HepG2 (cell line): ENCODE measurements around the gene CIITA. TPM values are rescaled to one million over a fixed set of nuclear protein-coding genes. Genes with fewer than 3 reads are reported as not detected.

Source experiments
- CBX5 ChIP-seq: sonication (generic); formaldehyde crosslinking; IDR thresholded peaks from 2 replicates; pipeline ENCODE4 v1.4.0; 2020; ENCODE audit warnings: missing genetic modification reagents, borderline replicate concordance
- CREM ChIP-seq, 2 experiments: sonication (generic) in 1 of 2; formaldehyde crosslinking in 1 of 2; IDR thresholded peaks; 2 replicates each; pipeline versions ENCODE4 v1.4.0 to v1.6.1; 2016 to 2020; ENCODE audit warnings: antibody characterized with exemption in 1 of 2, mild to moderate bottlenecking in 1 of 2, missing genetic modification reagents in 1 of 2
- ELK4 ChIP-seq: sonication (generic); formaldehyde crosslinking; IDR thresholded peaks from 2 replicates; pipeline ENCODE4 v1.9.0; 2021; ENCODE audit warnings: missing genetic modification reagents, borderline replicate concordance
- FOXO4 ChIP-seq: sonication (generic); formaldehyde crosslinking; conservative IDR thresholded peaks from 2 replicates; pipeline ENCODE4 v1.8.1; 2023; ENCODE audit warnings: missing genetic modification reagents
- GZF1 ChIP-seq: sonication (generic); formaldehyde crosslinking; IDR thresholded peaks from 2 replicates; pipeline ENCODE4 v1.5.1; 2020; ENCODE audit warnings: mild to moderate bottlenecking, missing genetic modification reagents
- HINFP ChIP-seq: sonication (generic); formaldehyde crosslinking; IDR thresholded peaks from 2 replicates; pipeline ENCODE4 v1.4.0; 2020; ENCODE audit warnings: low read depth, mild to moderate bottlenecking, missing genetic modification reagents
- HNF4G ChIP-seq, 2 experiments: sonication (generic) in 1 of 2; formaldehyde crosslinking in 1 of 2; IDR thresholded peaks; 2 replicates each; pipeline versions ENCODE4 v1.4.0 to v1.6.1; 2011 to 2020; ENCODE audit warnings: borderline replicate concordance in 2 of 2, low read depth in 2 of 2, mild to moderate bottlenecking in 2 of 2, low read length in 1 of 2, missing genetic modification reagents in 1 of 2, moderate library complexity in 1 of 2
- KLF15 ChIP-seq: sonication (generic); formaldehyde crosslinking; IDR thresholded peaks from 2 replicates; pipeline ENCODE4 v1.8.1; 2023; ENCODE audit warnings: borderline replicate concordance, mild to moderate bottlenecking, inconsistent platforms, missing genetic modification reagents, mixed read lengths
- MIER3 ChIP-seq: IDR thresholded peaks from 2 replicates; pipeline ENCODE4 v1.6.1; 2016; ENCODE audit warnings: missing compliant biosample characterization, borderline replicate concordance
- MLLT10 ChIP-seq: sonication (generic); formaldehyde crosslinking; IDR thresholded peaks from 2 replicates; pipeline ENCODE4 v1.4.0; 2020; ENCODE audit warnings: missing genetic modification reagents
- NAIF1 ChIP-seq: sonication (generic); formaldehyde crosslinking; IDR thresholded peaks from 2 replicates; pipeline ENCODE4 v1.5.0; 2020; ENCODE audit warnings: mild to moderate bottlenecking, missing genetic modification reagents, borderline replicate concordance
- NCOR1 ChIP-seq: fragments of 200-600 bp; sonication (generic); IDR thresholded peaks from 2 replicates; pipeline ENCODE4 v1.7.0; 2017; ENCODE audit warnings: antibody characterized with exemption, low read length, borderline replicate concordance
- NRL ChIP-seq: sonication (generic); formaldehyde crosslinking; IDR thresholded peaks from 2 replicates; pipeline ENCODE4 v1.5.0; 2020; ENCODE audit warnings: missing genetic modification reagents, mild to moderate bottlenecking, moderate library complexity, borderline replicate concordance
- THAP8 ChIP-seq: sonication (generic); formaldehyde crosslinking; IDR thresholded peaks from 2 replicates; pipeline ENCODE4 v1.5.1; 2020; ENCODE audit warnings: missing genetic modification reagents, mild to moderate bottlenecking, borderline replicate concordance
- ZFP37 ChIP-seq: sonication (generic); formaldehyde crosslinking; IDR thresholded peaks from 2 replicates; pipeline ENCODE4 v1.4.0; 2020; ENCODE audit warnings: missing genetic modification reagents, borderline replicate concordance
- ZNF101 ChIP-seq: sonication (generic); formaldehyde crosslinking; IDR thresholded peaks from 2 replicates; pipeline ENCODE4 v1.4.0; 2020; ENCODE audit warnings: mild to moderate bottlenecking, low read depth, missing genetic modification reagents, borderline replicate concordance
- ZNF124 ChIP-seq: sonication (generic); formaldehyde crosslinking; IDR thresholded peaks from 2 replicates; pipeline ENCODE4 v1.4.0; 2020; ENCODE audit warnings: missing genetic modification reagents
- ZNF362 ChIP-seq: sonication (generic); formaldehyde crosslinking; IDR thresholded peaks from 2 replicates; pipeline ENCODE4 v1.4.0; 2020; ENCODE audit warnings: missing genetic modification reagents, mild to moderate bottlenecking, borderline replicate concordance
- ZNF510 ChIP-seq: sonication (generic); formaldehyde crosslinking; IDR thresholded peaks from 2 replicates; pipeline ENCODE4 v1.4.0; 2020; ENCODE audit warnings: low read depth, mild to moderate bottlenecking, missing genetic modification reagents
- ZNF552 ChIP-seq: sonication (generic); formaldehyde crosslinking; IDR thresholded peaks from 2 replicates; pipeline ENCODE4 v1.9.0; 2022; ENCODE audit warnings: missing genetic modification reagents, mild to moderate bottlenecking, borderline replicate concordance
- ZNF570 ChIP-seq: sonication (generic); formaldehyde crosslinking; IDR thresholded peaks from 2 replicates; pipeline ENCODE4 v1.4.0; 2020; ENCODE audit warnings: mild to moderate bottlenecking, missing genetic modification reagents, borderline replicate concordance
- ZNF891 ChIP-seq: sonication (generic); formaldehyde crosslinking; IDR thresholded peaks from 2 replicates; pipeline ENCODE4 v1.5.0; 2020; ENCODE audit warnings: mild to moderate bottlenecking, missing genetic modification reagents
- polyA plus RNA-seq, 8 experiments: library from polyadenylated mRNA; depleted of rRNA in 3 of 8; stranded (reverse) in 7 of 8; unstranded in 1 of 8; fragments of >200 nt; fragmentation: Illumina TruSeq in 4 of 8; extraction: Trizol in 4 of 8; gene quantifications; 2 replicates each; pipeline versions ENCODE4 v1.2.1 to v1.2.3, GENCODE V29; 2011 to 2016; ENCODE audit warnings: low read depth in 4 of 8, missing spikeins in 1 of 8, mixed read lengths in 1 of 8; ENCODE audit not compliant: insufficient read depth in 1 of 8
- total RNA-seq, 5 experiments: library from RNA; depleted of rRNA; stranded (reverse); fragments of >200 nt; fragmentation: Illumina TruSeq; extraction: Trizol; gene quantifications; 2 replicates each; pipeline ENCODE4 v1.2.3, GENCODE V29; 2016; ENCODE audit warnings: low read depth in 1 of 5

CIITA gene
- total and polyA plus RNA-seq, 2 of the 13 experiments (the other 11 are each of a cell fraction or from before 2014, with no cell fraction given) = 0.08 to 0.09 TPM

GRCh38 chr16:10923650-10924214, 46.7 kb downstream of the CIITA start (continued):
- TF ChIP-seq NRL (CRISPR knock-in tag) (peak; percentile 73; the same call in 1 of the 2 replicates), CREM (IDR thresholded peaks at IDR 0.05) (0 out of 2 replicates have a peak, but pooled peaks have one; percentile 23), CREM (CRISPR knock-in tag; IDR thresholded peaks at IDR 0.05) (no peak), THAP8 (CRISPR knock-in tag) (0 out of 2 replicates have a peak, but pooled peaks have one; percentile 62), MLLT10 (CRISPR knock-in tag) (no peak), HNF4G (IDR thresholded peaks at IDR 0.05; ENCODE audit: borderline replicate concordance, low read depth, low read length) (peak; percentile 88), HNF4G (CRISPR knock-in tag; IDR thresholded peaks at IDR 0.05; ENCODE audit: borderline replicate concordance, low read depth) (peak; percentile 91; the same call in 1 of the 2 replicates), ELK4 (CRISPR knock-in tag) (no peak), ZNF124 (CRISPR knock-in tag) (no peak), NAIF1 (CRISPR knock-in tag) (no peak), FOXO4 (CRISPR knock-in tag) (no peak), ZNF570 (CRISPR knock-in tag) (no peak), CBX5 (CRISPR knock-in tag) (no peak; the same call in 1 of the 2 replicates), ZNF510 (CRISPR knock-in tag) (peak; percentile 47; the same call in 1 of the 2 replicates), KLF15 (CRISPR knock-in tag) (no peak), NCOR1 (peak; percentile 78; the same call in 1 of the 2 replicates), ZNF552 (CRISPR knock-in tag) (no peak), MIER3 (CRISPR knock-in tag) (peak; percentile 69; the same call in 1 of the 2 replicates), ZNF362 (peak; percentile 59; the same call in 1 of the 2 replicates), GZF1 (peak; percentile 78), HINFP (CRISPR knock-in tag) (0 out of 2 replicates have a peak, but pooled peaks have one; percentile 60), ZNF101 (no peak), ZNF891 (CRISPR knock-in tag) (no peak; the same call in 1 of the 2 replicates), ZFP37 (CRISPR knock-in tag) (no peak)
